Measurements from ENCODE around the gene SDHC.
A peak's percentile ranks its signal among the peaks of the same experiment; 100 is the strongest.

Gene SDHC, protein sequence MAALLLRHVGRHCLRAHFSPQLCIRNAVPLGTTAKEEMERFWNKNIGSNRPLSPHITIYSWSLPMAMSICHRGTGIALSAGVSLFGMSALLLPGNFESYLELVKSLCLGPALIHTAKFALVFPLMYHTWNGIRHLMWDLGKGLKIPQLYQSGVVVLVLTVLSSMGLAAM

DNA sequence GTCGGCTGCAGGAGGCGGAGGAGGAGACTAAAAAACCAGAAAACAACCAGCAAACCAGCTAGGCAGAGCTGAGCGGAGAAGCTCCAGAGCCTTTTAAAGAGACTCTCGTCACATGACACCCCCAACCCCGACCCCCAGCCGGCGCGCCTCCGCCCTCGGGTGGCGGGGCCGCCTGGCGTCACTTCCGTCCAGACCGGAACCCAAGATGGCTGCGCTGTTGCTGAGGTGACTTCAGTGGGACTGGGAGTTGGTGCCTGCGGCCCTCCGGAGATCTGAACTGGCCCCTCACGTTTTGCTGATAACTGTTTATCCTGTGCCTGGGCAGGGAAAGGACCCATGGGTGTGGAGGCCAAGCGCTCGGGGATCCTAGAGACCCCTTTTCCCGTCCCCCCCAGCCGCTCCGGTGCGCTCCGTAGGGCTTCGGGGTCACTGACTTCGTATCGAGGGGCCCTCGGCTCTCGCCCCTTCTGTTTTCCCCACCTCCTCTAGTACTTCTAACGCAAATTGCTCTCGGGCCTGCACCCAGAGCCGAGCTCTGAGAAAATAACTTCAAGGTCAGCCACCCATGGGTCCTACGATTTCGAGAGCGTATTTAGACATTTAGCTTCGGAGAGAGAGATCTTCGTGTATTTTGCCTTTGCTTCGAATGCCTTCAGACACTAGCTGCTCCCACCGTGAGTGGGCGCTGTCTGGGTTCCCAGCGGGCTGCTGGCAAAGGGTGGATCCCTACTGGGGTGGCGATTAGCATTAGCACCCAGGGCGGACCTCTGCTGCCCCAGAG, at the start of gene SDHC:
SDHC (plus strand) TSS at position 181 of the 781 bp plus-strand sequence; CDS start at position 206, 25 bp downstream.
- peak; percentile 93 for DNase-seq (ENCODE audit: insufficient read length, low spot score)
- no peak for FAIRE-seq

DNA sequence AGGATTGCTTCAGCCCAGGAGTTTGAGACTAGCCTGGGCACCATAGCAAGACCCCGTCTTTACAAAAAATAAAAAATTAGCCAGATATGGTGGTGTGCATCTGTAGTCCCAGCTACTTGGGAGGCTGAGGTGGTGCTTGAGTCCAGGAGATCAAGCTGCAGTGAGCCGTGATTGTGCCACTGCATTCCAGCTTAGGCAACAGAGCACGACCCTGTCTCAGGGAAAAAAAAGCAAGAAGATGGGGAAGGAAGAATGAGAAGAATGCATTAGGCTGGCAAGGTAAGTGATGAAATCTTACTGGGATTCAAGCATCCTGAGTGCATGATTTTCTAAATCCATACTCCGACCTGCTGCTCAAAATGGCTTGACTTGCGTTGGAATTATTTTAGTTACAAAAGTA, 48.9 kb upstream of the SDHC start:
- TF ChIP-seq, protein P1, sequence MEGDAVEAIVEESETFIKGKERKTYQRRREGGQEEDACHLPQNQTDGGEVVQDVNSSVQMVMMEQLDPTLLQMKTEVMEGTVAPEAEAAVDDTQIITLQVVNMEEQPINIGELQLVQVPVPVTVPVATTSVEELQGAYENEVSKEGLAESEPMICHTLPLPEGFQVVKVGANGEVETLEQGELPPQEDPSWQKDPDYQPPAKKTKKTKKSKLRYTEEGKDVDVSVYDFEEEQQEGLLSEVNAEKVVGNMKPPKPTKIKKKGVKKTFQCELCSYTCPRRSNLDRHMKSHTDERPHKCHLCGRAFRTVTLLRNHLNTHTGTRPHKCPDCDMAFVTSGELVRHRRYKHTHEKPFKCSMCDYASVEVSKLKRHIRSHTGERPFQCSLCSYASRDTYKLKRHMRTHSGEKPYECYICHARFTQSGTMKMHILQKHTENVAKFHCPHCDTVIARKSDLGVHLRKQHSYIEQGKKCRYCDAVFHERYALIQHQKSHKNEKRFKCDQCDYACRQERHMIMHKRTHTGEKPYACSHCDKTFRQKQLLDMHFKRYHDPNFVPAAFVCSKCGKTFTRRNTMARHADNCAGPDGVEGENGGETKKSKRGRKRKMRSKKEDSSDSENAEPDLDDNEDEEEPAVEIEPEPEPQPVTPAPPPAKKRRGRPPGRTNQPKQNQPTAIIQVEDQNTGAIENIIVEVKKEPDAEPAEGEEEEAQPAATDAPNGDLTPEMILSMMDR (IDR thresholded peaks at IDR 0.05; ENCODE audit: insufficient read depth, missing control alignments), result no peak
- FAIRE-seq (no peak), DNase-seq (ENCODE audit: insufficient read length, low spot score) (no peak)

More for the DNA sequence above, at the start of gene SDHC:
- TF ChIP-seq, protein P1 (IDR thresholded peaks at IDR 0.05; ENCODE audit: insufficient read depth, missing control alignments), result peak; percentile 45

DNA sequence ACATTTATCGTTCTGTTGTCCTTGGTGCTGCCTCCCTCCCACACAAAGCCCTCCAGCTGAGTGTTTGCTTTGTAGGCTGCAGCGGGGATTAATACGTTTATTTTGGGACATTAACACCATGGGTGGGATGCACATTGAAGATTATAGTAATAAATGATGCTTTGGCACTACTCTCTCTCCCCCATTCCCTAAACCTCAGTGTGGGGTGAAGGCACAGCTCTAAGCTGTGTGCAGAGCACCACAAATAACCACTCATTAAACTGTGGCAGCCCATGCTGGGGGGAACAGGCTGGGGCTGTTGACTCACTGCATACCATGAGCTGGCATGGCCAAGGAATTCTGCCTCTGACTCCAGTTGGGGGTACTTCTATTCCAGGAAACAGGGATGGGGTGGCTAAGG, 48.0 kb upstream of the SDHC start:
- DNase-seq (ENCODE audit: insufficient read length, low spot score) (no peak), FAIRE-seq (no peak)
- TF ChIP-seq, protein P1 (IDR thresholded peaks at IDR 0.05; ENCODE audit: insufficient read depth, missing control alignments), result no peak

DNA sequence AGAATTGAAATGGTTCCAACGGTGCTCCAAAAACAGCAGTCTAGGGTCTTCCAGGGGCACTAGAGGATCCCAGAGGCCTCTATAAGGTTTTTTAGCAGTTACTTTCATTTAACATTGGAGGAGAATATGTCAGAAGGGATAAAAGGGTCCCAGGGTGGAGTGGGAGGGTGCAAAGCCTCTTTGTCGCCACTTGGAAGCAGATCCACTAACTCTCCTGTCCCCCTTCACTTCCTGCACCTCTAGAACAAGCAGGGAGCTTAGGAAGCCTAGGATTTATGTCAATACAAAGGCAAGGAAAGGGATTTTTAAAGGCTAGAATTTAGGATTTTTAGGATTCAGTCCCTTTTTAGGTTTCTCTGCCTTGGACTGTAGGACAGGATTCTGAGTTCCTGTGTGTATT, 47.3 kb upstream of the SDHC start:
- FAIRE-seq, result no peak
- DNase-seq (ENCODE audit: insufficient read length, low spot score), result no peak
- TF ChIP-seq, protein P1 (IDR thresholded peaks at IDR 0.05; ENCODE audit: insufficient read depth, missing control alignments), result no peak

DNA sequence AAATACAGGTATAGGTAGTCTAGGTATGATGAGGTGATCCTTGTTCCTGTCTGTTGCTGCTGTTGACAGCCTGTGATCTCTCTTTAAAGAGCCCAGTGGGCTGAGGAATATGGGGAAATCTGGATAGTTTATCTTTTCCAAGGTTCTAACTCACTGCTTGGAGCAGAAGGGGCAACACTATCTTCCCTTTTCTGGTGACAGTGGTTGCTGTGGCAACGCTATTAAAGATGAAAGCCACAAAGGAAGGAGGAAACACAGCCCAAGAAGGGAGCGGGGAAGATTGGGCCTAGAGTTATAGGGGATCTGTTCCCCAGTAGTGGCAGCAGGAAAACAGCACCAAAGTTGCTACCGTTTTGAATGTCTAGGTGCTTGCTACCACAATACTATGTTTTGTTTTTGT, 46.9 kb upstream of the SDHC start:
- TF ChIP-seq, protein P1 (IDR thresholded peaks at IDR 0.05; ENCODE audit: insufficient read depth, missing control alignments), result no peak
- DNase-seq (ENCODE audit: insufficient read length, low spot score) (no peak), FAIRE-seq (no peak)

DNA sequence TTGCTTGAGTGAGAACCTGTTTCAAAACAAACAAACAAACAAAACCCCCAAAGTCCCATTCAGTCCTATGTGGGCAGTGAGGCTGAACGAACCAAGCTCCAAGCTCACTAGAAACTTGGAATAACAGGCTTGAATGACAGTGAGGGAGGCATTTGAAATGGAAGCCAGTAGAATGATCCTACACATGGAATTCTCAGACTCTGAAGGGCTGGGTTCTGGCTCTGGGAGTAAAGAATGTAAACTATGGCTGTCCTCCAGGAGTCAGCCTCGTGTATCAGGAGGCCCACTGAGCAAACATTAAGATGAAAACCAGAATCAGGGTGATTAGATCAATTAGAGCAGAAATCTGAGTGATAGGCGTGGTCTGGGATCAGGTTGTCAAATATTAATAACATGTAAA, 40.8 kb upstream of the SDHC start:
- FAIRE-seq (no peak), DNase-seq (ENCODE audit: insufficient read length, low spot score) (no peak)
- TF ChIP-seq, protein P1 (IDR thresholded peaks at IDR 0.05; ENCODE audit: insufficient read depth, missing control alignments), result no peak

DNA sequence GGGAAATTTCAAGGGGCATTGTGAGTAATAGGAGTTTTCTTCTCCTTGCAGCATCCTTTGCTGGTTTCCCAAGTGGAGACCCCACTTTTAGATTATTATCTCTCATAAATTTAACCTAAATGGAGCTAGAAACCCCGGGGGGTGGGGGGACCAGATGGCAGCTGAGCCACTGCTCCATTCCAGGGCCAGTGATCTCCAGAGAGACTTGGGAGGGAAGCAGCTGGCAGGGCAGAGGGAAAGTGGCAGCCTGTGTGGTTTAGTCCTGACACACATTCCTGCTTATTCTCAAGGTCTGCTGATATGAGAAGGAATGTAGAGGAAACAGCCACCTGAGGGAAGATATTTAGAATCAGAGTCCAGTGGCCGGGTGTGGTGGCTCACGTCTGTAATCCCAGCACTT, 39.3 kb upstream of the SDHC start:
- no peak for FAIRE-seq
- TF ChIP-seq, protein P1 (IDR thresholded peaks at IDR 0.05; ENCODE audit: insufficient read depth, missing control alignments), result no peak
- DNase-seq (ENCODE audit: insufficient read length, low spot score), result no peak

Measured in D721Med (cell line).